ENCODE data around the gene TSG101.

TSG101 gene, protein sequence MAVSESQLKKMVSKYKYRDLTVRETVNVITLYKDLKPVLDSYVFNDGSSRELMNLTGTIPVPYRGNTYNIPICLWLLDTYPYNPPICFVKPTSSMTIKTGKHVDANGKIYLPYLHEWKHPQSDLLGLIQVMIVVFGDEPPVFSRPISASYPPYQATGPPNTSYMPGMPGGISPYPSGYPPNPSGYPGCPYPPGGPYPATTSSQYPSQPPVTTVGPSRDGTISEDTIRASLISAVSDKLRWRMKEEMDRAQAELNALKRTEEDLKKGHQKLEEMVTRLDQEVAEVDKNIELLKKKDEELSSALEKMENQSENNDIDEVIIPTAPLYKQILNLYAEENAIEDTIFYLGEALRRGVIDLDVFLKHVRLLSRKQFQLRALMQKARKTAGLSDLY

DNA sequence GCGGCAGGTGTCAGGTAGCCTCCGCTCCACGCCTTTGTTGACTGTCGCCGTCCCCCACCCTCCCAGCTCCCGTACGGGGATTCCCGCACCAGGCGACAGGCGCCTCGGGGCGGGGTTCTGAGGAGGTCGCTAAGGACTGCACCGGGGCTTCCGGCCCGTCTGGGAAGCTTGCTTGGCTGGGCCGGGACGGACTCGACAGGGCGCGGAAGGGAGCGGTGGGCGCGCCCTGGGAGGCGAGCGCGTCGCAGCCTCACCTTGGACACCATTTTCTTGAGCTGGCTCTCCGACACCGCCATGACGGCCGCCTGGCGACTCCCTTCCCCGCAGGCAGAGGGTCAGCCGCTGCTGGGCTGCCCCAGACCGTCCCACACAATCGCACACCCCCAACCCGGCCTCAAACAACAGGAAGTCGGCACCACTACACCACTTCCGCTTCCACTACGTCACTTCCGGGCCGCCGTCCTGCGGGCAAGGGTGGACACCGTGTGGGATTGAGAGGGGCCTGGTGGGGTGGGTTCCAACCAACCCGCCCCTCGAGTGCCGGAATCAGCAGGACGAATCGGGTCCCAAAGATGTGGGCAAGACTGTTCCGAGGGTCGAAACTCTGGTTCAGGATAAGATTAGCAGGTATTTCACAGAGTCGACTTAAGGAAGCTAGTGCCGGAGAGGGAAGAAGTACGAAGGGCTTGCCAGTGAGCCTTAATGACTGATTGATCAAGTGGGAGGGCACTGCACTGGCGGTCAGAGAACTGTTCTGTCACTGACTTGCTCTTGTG is at the start of gene TSG101:
TSG101 (minus strand) TSS at position 422 of the 776 bp plus-strand sequence; CDS start at position 296, 126 bp downstream.
- DNase-seq (ENCODE audit: low spot score), result peak; percentile 93

- DNase-seq (ENCODE audit: low spot score), result no peak
Measured at GRCh38 chr11:18575361-18575760, 48.6 kb upstream of the TSG101 start.

DNA sequence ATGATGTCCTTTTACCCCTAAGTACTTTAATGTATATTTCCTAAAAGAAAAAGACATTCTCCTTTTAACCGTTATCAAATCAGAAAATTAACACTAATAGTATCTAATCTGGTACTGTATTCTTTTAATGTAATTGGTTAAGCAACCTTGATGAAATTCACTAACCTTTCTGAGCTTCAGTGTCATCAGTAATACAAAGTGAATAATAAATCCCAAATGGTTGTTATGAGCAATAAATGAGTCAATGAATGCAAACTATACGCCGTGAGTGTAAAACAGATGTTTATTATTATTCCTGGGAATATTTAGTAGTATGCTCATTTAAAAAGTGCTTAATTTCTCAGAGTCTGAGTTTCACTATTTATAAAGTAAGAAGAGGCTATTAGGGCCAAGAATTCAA is 40.3 kb upstream of the TSG101 start:
- DNase-seq (ENCODE audit: low spot score), result no peak

- DNase-seq (ENCODE audit: low spot score), result no peak
Measured at GRCh38 chr11:18566406-18566805, 39.7 kb upstream of the TSG101 start.

DNA sequence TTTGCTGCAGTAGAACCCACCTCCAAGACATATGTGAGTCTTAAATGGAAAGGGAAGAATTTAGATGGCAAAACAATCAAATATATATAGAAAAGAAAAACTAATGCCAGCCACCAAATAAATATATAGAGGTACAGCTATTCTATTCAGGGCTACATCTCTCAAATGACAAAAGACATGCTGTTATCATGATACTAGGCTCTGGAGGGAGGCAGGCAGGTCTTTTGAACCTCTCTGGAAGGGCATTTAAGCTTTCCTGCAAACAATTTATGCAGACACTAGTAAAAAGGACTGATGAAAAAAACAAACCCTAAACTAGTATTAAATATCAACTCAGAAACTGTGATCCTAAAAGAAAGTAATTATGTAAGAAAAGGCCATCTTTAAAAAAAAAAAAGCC is 37.4 kb upstream of the TSG101 start:
- DNase-seq (ENCODE audit: low spot score), result no peak

DNA sequence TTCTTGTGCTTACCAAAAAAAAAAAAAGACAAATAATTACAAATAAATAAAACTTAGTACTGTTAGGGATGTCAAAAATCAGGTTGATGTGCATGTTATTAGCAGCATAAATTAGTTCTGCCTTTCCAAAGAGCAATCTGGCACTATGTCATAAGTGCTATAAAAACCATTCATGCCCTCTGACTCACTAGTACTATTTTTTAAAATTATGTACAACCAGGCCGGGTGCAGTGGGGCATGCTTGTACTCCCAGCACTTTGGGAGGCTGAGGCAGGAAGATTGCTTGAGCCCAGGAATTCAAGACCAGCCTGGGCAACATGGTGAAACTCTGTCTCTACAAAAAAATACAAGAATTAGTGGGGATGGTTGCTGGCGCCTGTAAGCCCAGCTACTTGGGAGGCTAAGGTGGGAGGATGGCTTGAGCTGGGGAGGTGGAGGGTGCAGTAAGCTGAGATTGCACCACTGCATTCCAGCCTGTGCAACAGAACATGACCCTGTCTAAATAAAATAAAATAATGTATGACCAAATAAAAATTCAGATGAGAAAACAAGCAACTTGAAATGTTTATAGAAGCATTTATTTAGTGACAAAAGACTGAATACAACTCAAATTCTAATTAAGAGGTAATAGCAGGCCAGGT is 36.5 kb upstream of the TSG101 start:
- no peak for DNase-seq (ENCODE audit: low spot score)

GRCh38 chr11:18548001-18548400 is 21.3 kb upstream of the TSG101 start:
- no peak for DNase-seq (ENCODE audit: low spot score)

DNA sequence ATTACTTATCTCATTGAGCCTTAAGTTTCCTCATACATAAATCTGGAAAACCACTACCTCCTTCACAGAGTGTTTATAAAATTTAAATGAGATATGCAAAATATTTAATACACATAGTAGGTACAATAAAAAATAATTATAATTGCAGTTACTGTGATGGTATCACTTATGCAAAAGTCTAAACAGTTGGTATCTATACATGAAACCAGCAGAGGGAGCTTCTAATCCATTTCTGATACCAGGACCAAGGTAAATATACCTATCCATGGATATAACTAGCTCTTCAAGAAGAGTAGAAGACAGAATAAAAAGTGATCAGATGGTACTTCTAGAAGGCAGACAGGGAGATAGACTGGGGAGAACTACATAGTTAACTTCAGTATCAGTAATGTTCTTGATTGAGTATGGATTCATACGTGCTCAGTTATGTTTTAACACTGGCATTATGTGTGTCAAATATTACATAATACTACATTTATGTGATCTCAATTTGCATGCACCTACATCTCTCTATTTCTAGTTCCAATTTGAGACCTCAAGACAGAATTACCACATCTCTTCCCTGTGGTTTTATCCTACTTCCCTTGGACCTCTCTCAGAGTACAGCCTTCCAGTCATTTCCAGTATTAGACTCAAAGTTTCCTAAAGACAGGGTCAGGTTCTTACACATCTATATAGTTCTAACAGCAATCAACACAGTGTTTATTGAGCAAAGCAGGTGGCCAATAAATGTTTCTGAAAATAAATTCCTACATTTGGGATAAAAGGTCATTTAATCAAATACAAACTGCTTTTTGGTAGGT is 13.7 kb upstream of the TSG101 start:
- peak; percentile 51 for DNase-seq (ENCODE audit: low spot score)

DNA sequence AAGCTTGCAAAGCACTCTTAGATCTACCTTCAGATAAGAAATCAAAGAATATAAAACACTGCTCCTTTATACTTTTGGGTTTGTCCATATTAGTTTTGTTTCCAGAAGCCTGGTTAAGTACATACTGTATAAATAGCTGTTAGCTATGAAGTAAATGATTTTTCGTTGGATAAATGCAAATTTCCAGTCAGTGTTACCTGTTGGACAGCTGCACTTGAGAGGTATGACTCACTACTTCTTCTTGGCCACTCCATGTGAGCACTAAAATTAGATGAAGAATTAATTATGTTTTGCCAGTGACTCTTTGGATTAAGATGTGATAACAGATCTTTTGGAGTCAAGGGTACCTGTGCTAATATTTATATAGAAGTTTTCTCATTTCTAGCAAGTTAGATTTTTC is 9.5 kb upstream of the TSG101 start:
- DNase-seq (ENCODE audit: low spot score), result no peak

- DNase-seq (ENCODE audit: low spot score), result no peak
Measured at GRCh38 chr11:18534245-18534644, 7.5 kb upstream of the TSG101 start.

DNA sequence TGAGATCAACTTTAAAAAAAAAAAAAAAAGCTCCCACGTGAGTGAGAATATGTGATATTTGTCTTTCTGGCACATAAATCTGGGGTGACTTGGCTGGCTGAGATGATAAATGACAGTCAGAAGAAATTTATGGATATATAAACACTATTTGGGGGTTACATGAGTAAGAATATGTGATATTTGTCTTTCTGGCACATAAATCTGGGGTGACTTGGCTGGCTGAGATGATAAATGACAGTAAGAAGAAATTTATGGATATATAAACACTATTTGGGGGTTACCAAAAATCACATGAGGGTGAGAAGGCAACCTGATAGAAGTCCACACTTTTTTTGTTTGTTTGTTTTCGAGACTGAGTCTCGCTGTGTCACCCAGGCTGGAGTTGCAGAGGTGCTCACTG is 6.6 kb upstream of the TSG101 start:
- DNase-seq (ENCODE audit: low spot score), result no peak

GRCh38 chr11:18527512-18527911 is 770 bp upstream of the TSG101 start:
- DNase-seq (ENCODE audit: low spot score), result peak; percentile 9

- DNase-seq (ENCODE audit: low spot score), result no peak
Measured at GRCh38 chr11:18526130-18526520, 617 bp downstream of the TSG101 start.

DNA sequence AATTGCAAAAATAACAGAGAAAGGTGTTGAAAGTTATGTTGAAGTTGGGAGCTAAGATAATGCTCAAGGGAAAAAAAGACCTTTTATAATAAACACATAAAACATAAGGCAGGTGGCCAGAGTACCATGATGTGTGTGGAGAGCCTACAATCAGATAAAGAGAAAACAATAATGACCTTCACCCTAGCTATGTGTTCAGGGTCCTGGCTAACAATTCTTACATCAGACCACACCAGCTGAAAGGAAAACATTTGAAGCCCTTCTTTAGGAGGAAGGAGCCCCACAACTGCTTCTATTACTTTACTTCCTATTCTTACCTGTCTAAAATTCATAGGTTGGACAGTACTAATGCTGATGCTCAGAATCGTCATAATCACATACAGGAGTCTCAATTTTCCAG is 2.5 kb downstream of the TSG101 start:
- DNase-seq (ENCODE audit: low spot score), result no peak

GRCh38 chr11:18523084-18523483 is 3.7 kb downstream of the TSG101 start:
- no peak for DNase-seq (ENCODE audit: low spot score)

- DNase-seq (ENCODE audit: low spot score), result no peak
Measured at GRCh38 chr11:18522388-18522787, 4.4 kb downstream of the TSG101 start.

DNA sequence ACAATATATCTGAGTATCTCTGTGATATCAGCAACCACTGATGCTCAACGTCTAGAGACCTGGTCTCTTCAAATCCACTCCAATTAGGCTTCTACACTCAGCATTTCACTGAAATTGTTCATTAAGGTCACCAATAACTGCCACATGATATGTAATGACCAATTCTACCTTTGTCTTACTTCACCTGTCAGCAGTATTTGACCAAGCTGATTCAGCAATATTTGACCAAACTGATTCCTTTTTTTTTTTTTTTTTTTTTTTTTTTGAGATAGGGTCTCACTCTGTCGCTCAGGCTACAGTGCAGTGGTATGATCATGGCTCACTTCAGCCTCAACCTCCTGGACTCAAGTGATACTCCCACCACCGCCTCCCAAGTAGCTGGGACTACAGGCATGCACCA is 5.6 kb downstream of the TSG101 start:
- DNase-seq (ENCODE audit: low spot score), result no peak

- DNase-seq (ENCODE audit: low spot score), result no peak
Measured at GRCh38 chr11:18502352-18502751, 24.4 kb downstream of the TSG101 start.

- DNase-seq (ENCODE audit: low spot score), result no peak
Measured at GRCh38 chr11:18501629-18502028, 25.1 kb downstream of the TSG101 start.

GRCh38 chr11:18498039-18498438 is 28.7 kb downstream of the TSG101 start:
- DNase-seq (ENCODE audit: low spot score), result no peak

GRCh38 chr11:18495703-18496102 is 31.0 kb downstream of the TSG101 start:
- no peak for DNase-seq (ENCODE audit: low spot score)

DNA sequence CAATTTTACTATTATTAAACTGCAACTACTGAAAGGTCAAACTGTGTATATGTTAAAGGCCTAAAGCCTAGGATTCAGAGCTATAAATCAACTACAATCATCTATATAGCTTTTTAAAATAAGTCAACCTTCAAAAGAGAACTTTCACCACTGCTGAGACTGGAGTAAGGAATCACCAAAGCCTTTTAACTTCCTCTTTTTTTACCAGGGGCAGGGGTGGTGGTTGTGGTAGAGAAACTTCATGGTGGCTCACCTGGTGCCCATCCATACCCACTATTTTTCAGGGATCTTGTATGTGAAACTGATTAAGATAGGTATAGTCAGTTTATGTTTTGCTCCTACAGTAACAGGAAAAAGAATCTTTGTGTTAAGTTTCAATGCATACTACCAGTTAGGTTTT is 31.5 kb downstream of the TSG101 start:
- no peak for DNase-seq (ENCODE audit: low spot score)

Measured in activated CD4-positive, alpha-beta T cell treated with anti-CD3 and anti-CD28 coated beads, Interleukin-2, Interleukin-4, amounts not matched to agents 100 ng/mL and 50 ng/mL, durations not matched to agents 16 hours and 8 hours (primary cell).